IMR-90 (cell line): ENCODE measurements around the gene NELFCD. TPM values are rescaled to one million over a fixed set of nuclear protein-coding genes. Genes with fewer than 3 reads are reported as not detected.

ENCODE experiments used
- ATAC-seq: fragments of 200-7000 bp; cut with Tn5 transposase; 2 replicates; pipeline ENCODE4 v1.9.1; 2020; ENCODE audit warnings: low read depth, mild to moderate bottlenecking, moderate library complexity
- BruUV-seq: library from RNA; stranded (reverse); fragments of 400-500 nt; replicated peaks from 2 replicates; lab custom pipeline; 2021; lab: Mats Ljungman, UMichigan
- CTCF ChIA-PET: fragments of 300-600 bp; formaldehyde crosslinking; extraction: SDS; loops from one replicate; lab custom pipeline; 2021; ENCODE audit warnings: antibody characterized with exemption; lab: Yijun Ruan, JAX
- POLR2A ChIA-PET: fragments of 300-600 bp; sonication (Branson Sonifier 250); formaldehyde crosslinking; loops from one replicate; lab custom pipeline; 2022; ENCODE audit warnings: antibody characterized with exemption; ENCODE audit not compliant: unreplicated experiment; lab: Charles Lee
- DNase-seq: peaks from one replicate; pipeline ENCODE4 v3.0.0; 2013
- H2AFZ ChIP-seq: replicated peaks from 2 replicates; pipeline ENCODE3; 2013; ENCODE audit warnings: low read length, mild to moderate bottlenecking; ENCODE audit not compliant: poor library complexity
- H2AK5ac ChIP-seq: 2 replicates; pipeline ENCODE4 v1.6.1; 2013; ENCODE audit warnings: low read depth, low read length, inconsistent platforms
- H2AK9ac ChIP-seq: replicated peaks from 2 replicates; pipeline ENCODE3; 2013; ENCODE audit warnings: mild to moderate bottlenecking, low read depth, low read length, moderate library complexity; ENCODE audit not compliant: poor library complexity
- H2BK120ac ChIP-seq: 2 replicates; pipeline ENCODE4 v1.6.1; 2013; ENCODE audit warnings: low read depth, low read length, inconsistent platforms
- H2BK15ac ChIP-seq: 3 replicates; pipeline ENCODE4 v1.6.1; 2013; ENCODE audit warnings: low read depth, low read length, inconsistent platforms
- H2BK20ac ChIP-seq: 2 replicates; pipeline ENCODE4 v1.6.1; 2013; ENCODE audit warnings: low read depth, mild to moderate bottlenecking, inconsistent platforms, low read length, moderate library complexity
- H2BK5ac ChIP-seq: 2 replicates; pipeline ENCODE4 v1.6.1; 2013; ENCODE audit warnings: mild to moderate bottlenecking, low read depth, low read length, inconsistent platforms; ENCODE audit not compliant: poor library complexity, severe bottlenecking
- H3K14ac ChIP-seq: replicated peaks from 2 replicates; pipeline ENCODE4 v1.6.1; 2013; ENCODE audit warnings: low read depth, low read length, inconsistent platforms
- H3K18ac ChIP-seq: 2 replicates; pipeline ENCODE4 v1.6.1; 2013; ENCODE audit warnings: low read depth, low read length, control low read depth
- H3K23ac ChIP-seq: 2 replicates; pipeline ENCODE4 v1.6.1; 2013; ENCODE audit warnings: low read depth, low read length, inconsistent platforms
- H3K27ac ChIP-seq: 2 replicates; pipeline ENCODE4 v1.5.1; 2013; ENCODE audit warnings: mild to moderate bottlenecking, control low read depth, low read length; ENCODE audit not compliant: insufficient read depth
- H3K27me3 ChIP-seq: 2 replicates; pipeline ENCODE4 v1.6.1; 2013; ENCODE audit warnings: low read length; ENCODE audit not compliant: control insufficient read depth, insufficient read depth
- H3K36me3 ChIP-seq: 2 replicates; pipeline ENCODE4 v1.6.1; 2013; ENCODE audit warnings: low read length, mixed read lengths; ENCODE audit not compliant: control insufficient read depth, insufficient read depth
- H3K4ac ChIP-seq: 2 replicates; pipeline ENCODE4 v1.6.1; 2013; ENCODE audit warnings: low read depth, low read length, inconsistent platforms
- H3K4me1 ChIP-seq: 2 replicates; pipeline ENCODE4 v1.6.1; 2013; ENCODE audit warnings: low read length, mixed read lengths; ENCODE audit not compliant: control insufficient read depth, insufficient read depth
- H3K4me2 ChIP-seq: 2 replicates; pipeline ENCODE4 v1.6.1; 2013; ENCODE audit warnings: low read depth, mild to moderate bottlenecking, control low read depth, low read length, moderate library complexity
- H3K4me3 ChIP-seq: 2 replicates; pipeline ENCODE4 v1.5.1; 2013; ENCODE audit warnings: low read depth, mild to moderate bottlenecking, control low read depth, low read length, moderate library complexity; ENCODE audit not compliant: insufficient read depth
- H3K56ac ChIP-seq: 2 replicates; pipeline ENCODE4 v1.6.1; 2013; ENCODE audit warnings: low read length, inconsistent platforms; ENCODE audit not compliant: insufficient read depth; ENCODE audit errors: extremely low read depth
- H3K79me1 ChIP-seq, 2 experiments: 2 replicates each; pipeline ENCODE4 v1.6.1; 2013; ENCODE audit warnings: low read length in 2 of 2, inconsistent platforms in 1 of 2, low read depth in 1 of 2
- H3K9ac ChIP-seq: 2 replicates; pipeline ENCODE4 v1.6.1; 2013; ENCODE audit warnings: low read depth, low read length, control low read depth
- H3K9me1 ChIP-seq: 2 replicates; pipeline ENCODE4 v1.6.1; 2013; ENCODE audit warnings: low read length, inconsistent platforms; ENCODE audit not compliant: insufficient read depth
- H3K9me3 ChIP-seq: 2 replicates; pipeline ENCODE4 v1.6.1; 2013; ENCODE audit warnings: low read length; ENCODE audit not compliant: control insufficient read depth, insufficient read depth
- H4K20me1 ChIP-seq: 2 replicates; pipeline ENCODE4 v1.6.1; 2013; ENCODE audit warnings: low read length, inconsistent platforms; ENCODE audit not compliant: insufficient read depth
- H4K5ac ChIP-seq: 2 replicates; pipeline ENCODE4 v1.6.1; 2013; ENCODE audit warnings: mild to moderate bottlenecking, low read depth, low read length, control low read depth
- H4K8ac ChIP-seq, 2 experiments: 2 replicates each; pipeline ENCODE4 v1.6.1; 2013; ENCODE audit warnings: low read depth in 2 of 2, low read length in 2 of 2, control low read depth in 1 of 2, inconsistent platforms in 1 of 2
- H4K91ac ChIP-seq: 2 replicates; pipeline ENCODE4 v1.6.1; 2013; ENCODE audit warnings: low read depth, low read length, inconsistent platforms; ENCODE audit not compliant: insufficient read depth
- MAZ ChIP-seq: IDR thresholded peaks from 2 replicates; pipeline ENCODE4 v1.6.1; 2012; ENCODE audit warnings: low read depth, mild to moderate bottlenecking, low read length, improper control_type of control experiment, moderate library complexity, borderline replicate concordance
- NFE2L2 ChIP-seq: fragments of 150-350 bp; IDR thresholded peaks from 2 replicates; pipeline ENCODE4 v1.6.1; 2016; ENCODE audit warnings: low read depth, mild to moderate bottlenecking, low read length
- WGBS, 2 experiments: methylation state at CpG; one replicate each; pipeline versions ENCODE4 v1.1.5 to v1.1.7; 2013; ENCODE audit warnings: missing lambda C conversion rate in 2 of 2; ENCODE audit not compliant: insufficient read length in 1 of 2; ENCODE audit errors: extremely low coverage in 2 of 2; 5-methylcytosine and 5-hydroxymethylcytosine counted together
- dilution Hi-C: fragments of 300-500 bp; cut with HindIII; formaldehyde crosslinking; loops from one replicate; pipeline ENCODE4 v1.14.3; 2018; ENCODE audit warnings: low sequenced_read_pairs; ENCODE audit not compliant: unreplicated experiment
- in situ Hi-C: fragments of 300-500 bp; cut with MboI; formaldehyde crosslinking; loops from 3 replicates; pipeline ENCODE4 v1.14.3; 2019; ENCODE audit warnings: low sequenced_read_pairs, inconsistent platforms, mixed read lengths
- intact Hi-C: fragments of 100-400 bp; cut with micrococcal nuclease; formaldehyde crosslinking; loops from 2 replicates; pipeline ENCODE4 v1.10.0; 2022
- polyA plus RNA-seq, 3 experiments: library from polyadenylated mRNA; depleted of rRNA; stranded (reverse); fragments of >200 nt; gene quantifications; 2 replicates each; pipeline ENCODE4 v1.2.3, GENCODE V29; 2012; ENCODE audit warnings: low replicate concordance in 1 of 3
- total RNA-seq: library from RNA; depleted of rRNA; stranded (reverse); fragments of >200 nt; gene quantifications from 2 replicates; pipeline ENCODE4 v1.2.3, GENCODE V29; 2012

Gene NELFCD
- total and polyA plus RNA-seq, 2 of the 4 experiments (the other 2 are of a cell fraction) = 88.9 to 94.1 TPM

- no peak overlapping the region for H2BK120ac ChIP-seq
- ChIA-PET CTCF (no interaction called here), POLR2A (no interaction called here)
- no peaks in the 10 kb centered on the region for H3K27me3 ChIP-seq
- H2BK5ac ChIP-seq = no peak overlapping the region
- no peak overlapping the region for H3K14ac ChIP-seq
- no peaks in the 10 kb centered on the region for H3K36me3 ChIP-seq
- H2BK20ac ChIP-seq = no peak overlapping the region
- 70% methylated on average over 6 of the region's 16 CpGs; no CpG with 5 or more reads in 1 of the 2 experiments for whole genome bisulfite sequencing, 2 experiments
- intact Hi-C loops (no loop called here), in situ Hi-C loops (no loop called here), dilution Hi-C loops (no loop called here)
- H4K20me1 ChIP-seq = peaks cover 6% of the 10 kb centered on the region; the same call in 1 of the 2 replicates
- H3K9me1 ChIP-seq = peaks cover 15% of the 10 kb centered on the region
- peaks cover 17% of the 10 kb centered on the region for H3K4me1 ChIP-seq
- no peak overlapping the region for H3K18ac ChIP-seq
- H3K27ac ChIP-seq = no peak overlapping the region
- no peak overlapping the region for H4K91ac ChIP-seq
- no peak overlapping the region for H2BK15ac ChIP-seq
- no peak overlapping the region for H3K4me2 ChIP-seq
- peak overlapping the region; percentile 21; the same call in 1 of the 2 replicates for H3K4ac ChIP-seq
- no peak overlapping the region for H2AK9ac ChIP-seq
- H3K4me3 ChIP-seq = no peak overlapping the region
- H3K79me1 ChIP-seq = peaks cover 0 to 10% of the 10 kb centered on the region in 2 experiments; a peak in 2 of 4 replicates
- peak overlapping the region; percentile 61 for H2AFZ ChIP-seq
- H3K9me3 ChIP-seq = no peaks in the 10 kb centered on the region
- 0 out of 2 replicates have a peak overlapping the region, but pooled peaks have one; percentile 48 for H3K23ac ChIP-seq
- no peak overlapping the region for H2AK5ac ChIP-seq
- TF ChIP-seq MAZ (no peak), NFE2L2 (no peak)
- ATAC-seq (no peak), DNase-seq (no peak)
- H4K8ac ChIP-seq = no peak overlapping the region
- H4K5ac ChIP-seq = no peak overlapping the region
- BruUV-seq = no TSS peak
- no peak overlapping the region for H3K9ac ChIP-seq
- H3K56ac ChIP-seq = no peak overlapping the region
Measured at GRCh38 chr20:59015812-59016711, 35.0 kb downstream of the NELFCD start.
